ENCODE measurements around the gene ARAP3. TPM values are rescaled to one million over a fixed set of nuclear protein-coding genes. Genes with fewer than 3 reads are reported as not detected.

Gene ARAP3
- total and polyA plus RNA-seq, 9 of the 15 experiments (the other 6 are each of a cell fraction or from before 2014, with no cell fraction given): 0.83 to 25.7 (median 6.4) TPM

- peak in 1 of 2 experiments; percentile 85; a peak in 1 of 4 replicates for TF ChIP-seq FOXA3 (CRISPR knock-in tag; conservative IDR thresholded peaks at IDR 0.05 in 1 of 2, IDR thresholded peaks at IDR 0.05 in 1 of 2)
- TF ChIP-seq ILF3 (IDR thresholded peaks at IDR 0.05; ENCODE audit: borderline replicate concordance): no peak
- TF ChIP-seq EP400 (IDR thresholded peaks at IDR 0.05): 0 out of 2 replicates have a peak, but pooled peaks have one; percentile 17
- no peak for TF ChIP-seq CTCFL (IDR thresholded peaks at IDR 0.05; ENCODE audit: borderline replicate concordance, insufficient read depth, low read depth, low read length, poor library complexity, severe bottlenecking)
- no peak for TF ChIP-seq RBBP5 (IDR thresholded peaks at IDR 0.05; ENCODE audit: borderline replicate concordance, insufficient read depth, low read length, poor library complexity, severe bottlenecking)
- peak; percentile 44; the same call in 1 of the 2 replicates for TF ChIP-seq GATA2 (CRISPR knock-in tag; IDR thresholded peaks at IDR 0.05)
- no peak for TF ChIP-seq ZNF696 (CRISPR knock-in tag; conservative IDR thresholded peaks at IDR 0.05)
- TF ChIP-seq CGGBP1 (CRISPR knock-in tag; IDR thresholded peaks at IDR 0.05): no peak
- TF ChIP-seq, protein P1, sequence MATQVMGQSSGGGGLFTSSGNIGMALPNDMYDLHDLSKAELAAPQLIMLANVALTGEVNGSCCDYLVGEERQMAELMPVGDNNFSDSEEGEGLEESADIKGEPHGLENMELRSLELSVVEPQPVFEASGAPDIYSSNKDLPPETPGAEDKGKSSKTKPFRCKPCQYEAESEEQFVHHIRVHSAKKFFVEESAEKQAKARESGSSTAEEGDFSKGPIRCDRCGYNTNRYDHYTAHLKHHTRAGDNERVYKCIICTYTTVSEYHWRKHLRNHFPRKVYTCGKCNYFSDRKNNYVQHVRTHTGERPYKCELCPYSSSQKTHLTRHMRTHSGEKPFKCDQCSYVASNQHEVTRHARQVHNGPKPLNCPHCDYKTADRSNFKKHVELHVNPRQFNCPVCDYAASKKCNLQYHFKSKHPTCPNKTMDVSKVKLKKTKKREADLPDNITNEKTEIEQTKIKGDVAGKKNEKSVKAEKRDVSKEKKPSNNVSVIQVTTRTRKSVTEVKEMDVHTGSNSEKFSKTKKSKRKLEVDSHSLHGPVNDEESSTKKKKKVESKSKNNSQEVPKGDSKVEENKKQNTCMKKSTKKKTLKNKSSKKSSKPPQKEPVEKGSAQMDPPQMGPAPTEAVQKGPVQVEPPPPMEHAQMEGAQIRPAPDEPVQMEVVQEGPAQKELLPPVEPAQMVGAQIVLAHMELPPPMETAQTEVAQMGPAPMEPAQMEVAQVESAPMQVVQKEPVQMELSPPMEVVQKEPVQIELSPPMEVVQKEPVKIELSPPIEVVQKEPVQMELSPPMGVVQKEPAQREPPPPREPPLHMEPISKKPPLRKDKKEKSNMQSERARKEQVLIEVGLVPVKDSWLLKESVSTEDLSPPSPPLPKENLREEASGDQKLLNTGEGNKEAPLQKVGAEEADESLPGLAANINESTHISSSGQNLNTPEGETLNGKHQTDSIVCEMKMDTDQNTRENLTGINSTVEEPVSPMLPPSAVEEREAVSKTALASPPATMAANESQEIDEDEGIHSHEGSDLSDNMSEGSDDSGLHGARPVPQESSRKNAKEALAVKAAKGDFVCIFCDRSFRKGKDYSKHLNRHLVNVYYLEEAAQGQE (IDR thresholded peaks at IDR 0.05; ENCODE audit: borderline replicate concordance): no peak
- TF ChIP-seq, protein P1 (CRISPR knock-in tag; IDR thresholded peaks at IDR 0.05; ENCODE audit: low read depth): no peak
- peak; percentile 77 for TF ChIP-seq LCOR (CRISPR knock-in tag; IDR thresholded peaks at IDR 0.05)
- no peak for TF ChIP-seq POLR2H (tag; IDR thresholded peaks at IDR 0.05; ENCODE audit: low read depth)
- no peak for TF ChIP-seq ZNF24 (IDR thresholded peaks at IDR 0.05)
- no peak for TF ChIP-seq MAFF (IDR thresholded peaks at IDR 0.05; ENCODE audit: low read length)
- TF ChIP-seq PURB (CRISPR knock-in tag; IDR thresholded peaks at IDR 0.05; ENCODE audit: low read depth): no peak
- TF ChIP-seq PYGO2 (tag; IDR thresholded peaks at IDR 0.05): no peak
- no peak for TF ChIP-seq ELF2 (CRISPR knock-in tag; IDR thresholded peaks at IDR 0.05)
- no peak for TF ChIP-seq ZNF695 (CRISPR knock-in tag; IDR thresholded peaks at IDR 0.05)
Measured at GRCh38 chr5:141692919-141693725, 11.1 kb upstream of the ARAP3 start (continued).

Data from K562 (cell line).